Measurements from ENCODE around the gene AP5S1.
"Not testable (repeated sequence)": the region's sequence is repeated elsewhere in the genome, so short reads cannot be mapped to it uniquely, and the experiment has no call there.

AP5S1 gene

GRCh38 chr20:3825526-3825925 is 5.2 kb downstream of the AP5S1 start:
- no peaks in the 10 kb centered on the region for H3K9me3 Mint-ChIP-seq
- intact Hi-C loops (cut with micrococcal nuclease) = no loop called here
- H3K27ac Mint-ChIP-seq = no peak overlapping the region
- H3K4me3 Mint-ChIP-seq = no peak overlapping the region
- H3K4me1 Mint-ChIP-seq (ENCODE audit: low read depth) = peaks cover 23% of the 10 kb centered on the region
- peaks cover 84% of the 10 kb centered on the region for H3K36me3 Mint-ChIP-seq (ENCODE audit: low read depth)
- no peaks in the 10 kb centered on the region for H3K27me3 Mint-ChIP-seq

GRCh38 chr20:3826420-3826819 is 6.1 kb downstream of the AP5S1 start:
- Mint-ChIP-seq H3K36me3 (ENCODE audit: low read depth) (peaks cover 79% of the 10 kb centered on the region), H3K27ac (no peak overlapping the region), H3K4me3 (no peak overlapping the region), H3K27me3 (no peaks in the 10 kb centered on the region), H3K4me1 (ENCODE audit: low read depth) (peaks cover 18% of the 10 kb centered on the region), H3K9me3 (no peaks in the 10 kb centered on the region)
- intact Hi-C loops (cut with micrococcal nuclease) = no loop called here

- Mint-ChIP-seq H3K9me3 (no peaks in the 10 kb centered on the region), H3K36me3 (ENCODE audit: low read depth) (peaks cover 58% of the 10 kb centered on the region), H3K4me3 (no peak overlapping the region), H3K4me1 (ENCODE audit: low read depth) (peaks cover 9% of the 10 kb centered on the region), H3K27ac (no peak overlapping the region), H3K27me3 (no peaks in the 10 kb centered on the region)
- intact Hi-C loops (cut with micrococcal nuclease) = no loop called here
Observed at GRCh38 chr20:3828798-3829197, 8.5 kb downstream of the AP5S1 start.

GRCh38 chr20:3829891-3830290 is 9.5 kb downstream of the AP5S1 start:
- intact Hi-C loops (cut with micrococcal nuclease); H3K27me3 Mint-ChIP-seq; H3K4me1 Mint-ChIP-seq (ENCODE audit: low read depth); H3K4me3 Mint-ChIP-seq; H3K9me3 Mint-ChIP-seq; H3K27ac Mint-ChIP-seq: not testable (repeated sequence)
- peaks cover 51% of the 10 kb centered on the region for H3K36me3 Mint-ChIP-seq (ENCODE audit: low read depth)

- Mint-ChIP-seq H3K9me3 (no peaks in the 10 kb centered on the region), H3K36me3 (ENCODE audit: low read depth) (peaks cover 6% of the 10 kb centered on the region), H3K27me3 (no peaks in the 10 kb centered on the region), H3K4me3 (no peak overlapping the region), H3K27ac (no peak overlapping the region), H3K4me1 (ENCODE audit: low read depth) (peaks cover 16% of the 10 kb centered on the region)
- intact Hi-C loops (cut with micrococcal nuclease) = no loop called here
Observed at GRCh38 chr20:3836132-3836531, 15.8 kb downstream of the AP5S1 start.

GRCh38 chr20:3839328-3839727 is 19.0 kb downstream of the AP5S1 start:
- H3K27ac Mint-ChIP-seq = peak overlapping the region; percentile 78
- intact Hi-C loops (cut with micrococcal nuclease) = no loop called here
- no peaks in the 10 kb centered on the region for H3K27me3 Mint-ChIP-seq
- H3K36me3 Mint-ChIP-seq (ENCODE audit: low read depth) = no peaks in the 10 kb centered on the region
- peaks cover 21% of the 10 kb centered on the region for H3K4me1 Mint-ChIP-seq (ENCODE audit: low read depth)
- no peaks in the 10 kb centered on the region for H3K9me3 Mint-ChIP-seq
- H3K4me3 Mint-ChIP-seq = no peak overlapping the region

- H3K4me3 Mint-ChIP-seq; H3K36me3 Mint-ChIP-seq (ENCODE audit: low read depth); H3K27ac Mint-ChIP-seq: not testable (repeated sequence)
Observed at GRCh38 chr20:3840201-3840600, 19.9 kb downstream of the AP5S1 start.

GRCh38 chr20:3842348-3842930 is 22.1 kb downstream of the AP5S1 start:
- H3K27ac Mint-ChIP-seq = no peak overlapping the region
- peaks cover 11% of the 10 kb centered on the region for H3K36me3 Mint-ChIP-seq (ENCODE audit: low read depth)
- H3K27me3 Mint-ChIP-seq = no peaks in the 10 kb centered on the region
- intact Hi-C loops (cut with micrococcal nuclease) = no loop called here
- H3K4me1 Mint-ChIP-seq (ENCODE audit: low read depth) = peaks cover 26% of the 10 kb centered on the region
- H3K4me3 Mint-ChIP-seq = no peak overlapping the region
- no peaks in the 10 kb centered on the region for H3K9me3 Mint-ChIP-seq

More at GRCh38 chr20:3840201-3840600, 19.9 kb downstream of the AP5S1 start:
- H3K9me3 Mint-ChIP-seq; intact Hi-C loops (cut with micrococcal nuclease); H3K27me3 Mint-ChIP-seq: not testable (repeated sequence)
- H3K4me1 Mint-ChIP-seq (ENCODE audit: low read depth) = peaks cover 21% of the 10 kb centered on the region

- H3K27ac Mint-ChIP-seq = no peak overlapping the region
- no peaks in the 10 kb centered on the region for H3K9me3 Mint-ChIP-seq
- no peak overlapping the region for H3K4me3 Mint-ChIP-seq
- peaks cover 14% of the 10 kb centered on the region for H3K36me3 Mint-ChIP-seq (ENCODE audit: low read depth)
- intact Hi-C loops (cut with micrococcal nuclease) = no loop called here
- peaks cover 34% of the 10 kb centered on the region for H3K4me1 Mint-ChIP-seq (ENCODE audit: low read depth)
- no peaks in the 10 kb centered on the region for H3K27me3 Mint-ChIP-seq
Observed at GRCh38 chr20:3843490-3843889, 23.1 kb downstream of the AP5S1 start.

- H3K9me3 Mint-ChIP-seq; H3K27me3 Mint-ChIP-seq; intact Hi-C loops (cut with micrococcal nuclease); H3K4me3 Mint-ChIP-seq; H3K27ac Mint-ChIP-seq: not testable (repeated sequence)
- H3K4me1 Mint-ChIP-seq (ENCODE audit: low read depth) = peaks cover 34% of the 10 kb centered on the region
- H3K36me3 Mint-ChIP-seq (ENCODE audit: low read depth) = peaks cover 20% of the 10 kb centered on the region
Observed at GRCh38 chr20:3843990-3844619, 23.8 kb downstream of the AP5S1 start.

- Mint-ChIP-seq H3K4me3 (peak overlapping the region; percentile 93), H3K36me3 (ENCODE audit: low read depth) (peaks cover 32% of the 10 kb centered on the region), H3K27ac (peak overlapping the region; percentile 95), H3K4me1 (ENCODE audit: low read depth) (peaks cover 32% of the 10 kb centered on the region), H3K27me3 (no peaks in the 10 kb centered on the region), H3K9me3 (no peaks in the 10 kb centered on the region)
- intact Hi-C loops (cut with micrococcal nuclease) = loop anchor here (2.0 kb wide), 1 partner anchor 26 kb away; the partner anchor contains the start of gene AP5S1
Observed at GRCh38 chr20:3846378-3846739, 26.0 kb downstream of the AP5S1 start.

- Mint-ChIP-seq H3K27me3 (no peaks in the 10 kb centered on the region), H3K27ac (peak within 1 kb of the TSS; percentile 95), H3K36me3 (ENCODE audit: low read depth) (peaks cover 33% of the 10 kb centered on the region), H3K4me1 (ENCODE audit: low read depth) (peaks cover 32% of the 10 kb centered on the region), H3K9me3 (no peaks in the 10 kb centered on the region), H3K4me3 (peak within 1 kb of the TSS; percentile 93)
- intact Hi-C loops (cut with micrococcal nuclease) = loop anchor here (2.0 kb wide), 1 partner anchor 26 kb away; the partner anchor contains the start of gene AP5S1
Observed at GRCh38 chr20:3846740-3847428, 26.5 kb downstream of the AP5S1 start, which contains the start of gene MAVS. Gene MAVS, plus strand, starts transcription at chr20:3846834. Its CDS starts 7,791 bp downstream, at chr20:3854625.

- Mint-ChIP-seq H3K4me1 (ENCODE audit: low read depth) (peaks cover 32% of the 10 kb centered on the region), H3K36me3 (ENCODE audit: low read depth) (peaks cover 33% of the 10 kb centered on the region), H3K27me3 (no peaks in the 10 kb centered on the region), H3K9me3 (no peaks in the 10 kb centered on the region), H3K27ac (peak overlapping the region; percentile 95), H3K4me3 (peak overlapping the region; percentile 93)
- intact Hi-C loops (cut with micrococcal nuclease) = loop anchor here (2.0 kb wide), 1 partner anchor 27 kb away; the partner anchor contains the start of gene AP5S1
Observed at GRCh38 chr20:3847429-3847940, 27.1 kb downstream of the AP5S1 start.

- Mint-ChIP-seq H3K4me1 (ENCODE audit: low read depth) (peaks cover 29% of the 10 kb centered on the region), H3K9me3 (no peaks in the 10 kb centered on the region), H3K27ac (peak overlapping the region; percentile 41), H3K27me3 (no peaks in the 10 kb centered on the region), H3K4me3 (no peak overlapping the region), H3K36me3 (ENCODE audit: low read depth) (peaks cover 33% of the 10 kb centered on the region)
- intact Hi-C loops (cut with micrococcal nuclease) = no loop called here
Observed at GRCh38 chr20:3848565-3848964, 28.2 kb downstream of the AP5S1 start.

Data from dendritic cell treated with granulocyte-macrophage colony-stimulating factor and Interleukin-4, amounts not matched to agents 40 ng/mL and 50 ng/mL, for 4 days (primary cell).